ENCODE results near the gene LRIT3. TPM values are rescaled to one million over a fixed set of nuclear protein-coding genes. Genes with fewer than 3 reads are reported as not detected.

LRIT3 gene
- total and polyA plus RNA-seq, 2 of the 13 experiments (the other 11 are each of a cell fraction or from before 2014, with no cell fraction given) = 0.03 TPM; not detected in 1

- TF ChIP-seq PAXIP1 (CRISPR knock-in tag; conservative IDR thresholded peaks at IDR 0.05) (no peak), ZSCAN12 (CRISPR knock-in tag; IDR thresholded peaks at IDR 0.05) (no peak), ATF5 (CRISPR knock-in tag; IDR thresholded peaks at IDR 0.05; ENCODE audit: low read depth) (no peak)
Measured at GRCh38 chr4:109861916-109862511, 14.1 kb downstream of the LRIT3 start (continued).

GRCh38 chr4:109864134-109864533 is 16.2 kb downstream of the LRIT3 start:
- Histone ChIP-seq H3K4me1 (ENCODE audit: insufficient read depth, low read length) (no peaks in the 10 kb centered on the region), H3K79me2 (ENCODE audit: insufficient read depth, low read length) (no peaks in the 10 kb centered on the region), H3K4me2 (ENCODE audit: low read depth, low read length) (no peak overlapping the region), H3K36me3 (replicated peaks in 1 of 2; ENCODE audit: control insufficient read depth in 1 of 2, insufficient read depth in 2 of 2, low read length in 2 of 2) (no peaks in the 10 kb centered on the region), H3K27ac (ENCODE audit: extremely low read length, insufficient read depth, low read length) (no peak overlapping the region), H3K4me3 (replicated peaks in 1 of 3; ENCODE audit: insufficient read depth in 1 of 3, low read depth in 2 of 3, low read length in 3 of 3) (no peak overlapping the region), H3K9ac (ENCODE audit: insufficient read depth, low read depth, low read length) (no peak overlapping the region), H3K27me3 (ENCODE audit: control insufficient read depth in 1 of 2, insufficient read depth in 2 of 2, low read length in 2 of 2) (no peaks in the 10 kb centered on the region), H2AFZ (ENCODE audit: low read length) (no peak overlapping the region), H3K9me3 (ENCODE audit: low read length) (peaks cover 10% of the 10 kb centered on the region), H4K20me1 (ENCODE audit: insufficient read depth, low read length) (no peaks in the 10 kb centered on the region)
- DNase-seq (ENCODE audit: low spot score) (no peak), ATAC-seq (no peak), FAIRE-seq (no peak)
- ChIA-PET CTCF (ENCODE audit: low intra/inter-chr PET ratio, low total read pairs) (no interaction called here), POLR2A (no interaction called here)
- no TSS peak for BruUV-seq (replicated peaks)
- intact Hi-C loops (cut with micrococcal nuclease; ENCODE audit: unreplicated experiment) (no loop called here), in situ Hi-C loops (cut with HindIII; ENCODE audit: extremely low pct_ligation_motif_present, low pct_unique_long_range_greater_than_20kb) (no loop called here)
- TF ChIP-seq ZBTB33 (CRISPR knock-in tag; IDR thresholded peaks at IDR 0.05) (no peak), ZNF280B (CRISPR knock-in tag; IDR thresholded peaks at IDR 0.05; ENCODE audit: borderline replicate concordance) (no peak), SIN3A (IDR thresholded peaks at IDR 0.05; ENCODE audit: borderline replicate concordance, low read depth, low read length) (no peak), ZBTB21 (CRISPR knock-in tag; IDR thresholded peaks at IDR 0.05) (no peak), ZNF772 (CRISPR knock-in tag; IDR thresholded peaks at IDR 0.05) (no peak), ATF7-NPFF (CRISPR knock-in tag; IDR thresholded peaks at IDR 0.05; ENCODE audit: low read depth) (no peak), NR3C1 (CRISPR knock-in tag; IDR thresholded peaks at IDR 0.05) (no peak), ZNF576 (CRISPR knock-in tag; IDR thresholded peaks at IDR 0.05) (no peak), PREB (CRISPR knock-in tag; IDR thresholded peaks at IDR 0.05) (no peak), ZZZ3 (CRISPR knock-in tag; IDR thresholded peaks at IDR 0.05; ENCODE audit: borderline replicate concordance) (no peak), CBFB (CRISPR knock-in tag; IDR thresholded peaks at IDR 0.05) (no peak)

Measured in HepG2 (cell line).